KMS-11 (cell line): ENCODE results near the gene DIS3L2.

Experiments
- H2AFZ ChIP-seq: fragments of 200-600 bp; sonication (generic); 2 replicates; pipeline ENCODE4 v1.6.1; 2016; ENCODE audit warnings: antibody characterized with exemption, mixed run types, low read depth
- H3K27ac ChIP-seq: fragments of 200-600 bp; sonication (generic); 2 replicates; pipeline ENCODE4 v1.6.1; 2016; ENCODE audit warnings: mild to moderate bottlenecking, mixed run types
- H3K27me3 ChIP-seq: fragments of 200-600 bp; sonication (generic); 2 replicates; pipeline ENCODE4 v1.6.1; 2017; ENCODE audit warnings: mild to moderate bottlenecking, low read depth, mixed run types, moderate library complexity; ENCODE audit not compliant: insufficient read depth
- H3K36me3 ChIP-seq: fragments of 200-600 bp; sonication (generic); 2 replicates; pipeline ENCODE4 v1.6.1; 2017; ENCODE audit warnings: mild to moderate bottlenecking, mixed run types; ENCODE audit not compliant: insufficient read depth
- H3K4me1 ChIP-seq: fragments of 200-600 bp; sonication (generic); 2 replicates; pipeline ENCODE4 v1.6.1; 2016; ENCODE audit warnings: mild to moderate bottlenecking, low read depth, mixed run types; ENCODE audit not compliant: poor library complexity, severe bottlenecking
- H3K4me2 ChIP-seq: fragments of 200-600 bp; sonication (generic); 2 replicates; pipeline ENCODE4 v1.7.0; 2016; ENCODE audit warnings: mild to moderate bottlenecking, mixed run types
- H3K4me3 ChIP-seq: fragments of 200-600 bp; sonication (generic); IDR thresholded peaks from 2 replicates; pipeline ENCODE4 v1.6.1; 2017; ENCODE audit warnings: low read depth, low read length, mixed read lengths; ENCODE audit not compliant: insufficient read depth
- H3K79me2 ChIP-seq: fragments of 200-600 bp; sonication (generic); 2 replicates; pipeline ENCODE4 v1.6.1; 2016; ENCODE audit warnings: low read depth, mixed run types; ENCODE audit not compliant: insufficient read depth
- H3K9ac ChIP-seq: fragments of 200-600 bp; sonication (generic); 2 replicates; pipeline ENCODE4 v1.6.1; 2016; ENCODE audit warnings: mild to moderate bottlenecking, mixed run types
- H4K20me1 ChIP-seq: fragments of 200-600 bp; sonication (generic); 2 replicates; pipeline ENCODE4 v1.6.1; 2016; ENCODE audit warnings: mild to moderate bottlenecking, mixed run types; ENCODE audit not compliant: insufficient read depth
- CTCF ChIP-seq: fragments of 200-600 bp; sonication (generic); conservative IDR thresholded peaks from 2 replicates; pipeline ENCODE4 v1.6.1; 2017; ENCODE audit warnings: low read depth, mild to moderate bottlenecking, antibody characterized with exemption, low read length, moderate library complexity, mixed read lengths

Gene DIS3L2

GRCh38 chr2:232042911-232043574, 81.5 kb downstream of the DIS3L2 start:
- H2AFZ ChIP-seq = no peak overlapping the region
- no peaks in the 10 kb centered on the region; the same call in 1 of the 2 replicates for H3K79me2 ChIP-seq
- no peak overlapping the region for H3K4me2 ChIP-seq
- no peaks in the 10 kb centered on the region for H3K36me3 ChIP-seq
- no peak overlapping the region for H3K4me3 ChIP-seq
- no peaks in the 10 kb centered on the region for H3K27me3 ChIP-seq
- H4K20me1 ChIP-seq = no peaks in the 10 kb centered on the region
- H3K4me1 ChIP-seq = no peaks in the 10 kb centered on the region
- TF ChIP-seq CTCF = no peak
- H3K27ac ChIP-seq = no peak overlapping the region
- H3K9ac ChIP-seq = no peak overlapping the region

- H4K20me1 ChIP-seq = no peaks in the 10 kb centered on the region
- H3K4me2 ChIP-seq = no peak overlapping the region
- H3K9ac ChIP-seq = no peak overlapping the region
- TF ChIP-seq CTCF = no peak
- no peak overlapping the region for H2AFZ ChIP-seq
- H3K36me3 ChIP-seq = no peaks in the 10 kb centered on the region
- no peaks in the 10 kb centered on the region for H3K4me1 ChIP-seq
- no peaks in the 10 kb centered on the region; the same call in 1 of the 2 replicates for H3K79me2 ChIP-seq
- no peaks in the 10 kb centered on the region for H3K27me3 ChIP-seq
- no peak overlapping the region for H3K27ac ChIP-seq
- H3K4me3 ChIP-seq = no peak overlapping the region
Measured at GRCh38 chr2:232043966-232044365, 82.5 kb downstream of the DIS3L2 start.

GRCh38 chr2:232049350-232049749, 87.8 kb downstream of the DIS3L2 start:
- no peak for TF ChIP-seq CTCF
- Histone ChIP-seq H3K4me2 (no peak overlapping the region), H3K27me3 (no peaks in the 10 kb centered on the region), H3K27ac (no peak overlapping the region), H4K20me1 (no peaks in the 10 kb centered on the region), H3K4me1 (no peaks in the 10 kb centered on the region), H3K36me3 (no peaks in the 10 kb centered on the region), H3K79me2 (no peaks in the 10 kb centered on the region), H3K9ac (no peak overlapping the region), H3K4me3 (no peak overlapping the region), H2AFZ (no peak overlapping the region)

- H3K27me3 ChIP-seq = no peaks in the 10 kb centered on the region
Measured at GRCh38 chr2:232052591-232052990, 91.1 kb downstream of the DIS3L2 start.

More at GRCh38 chr2:232052591-232052990, 91.1 kb downstream of the DIS3L2 start:
- peaks cover 3% of the 10 kb centered on the region for H3K4me1 ChIP-seq
- no peaks in the 10 kb centered on the region for H3K36me3 ChIP-seq
- H4K20me1 ChIP-seq = no peaks in the 10 kb centered on the region
- no peak overlapping the region for H3K4me2 ChIP-seq
- no peak overlapping the region for H2AFZ ChIP-seq
- no peaks in the 10 kb centered on the region for H3K79me2 ChIP-seq
- no peak overlapping the region for H3K4me3 ChIP-seq
- TF ChIP-seq CTCF = no peak
- no peak overlapping the region for H3K27ac ChIP-seq
- H3K9ac ChIP-seq = no peak overlapping the region
